ENCODE results near the gene SIPA1L3.

DNA sequence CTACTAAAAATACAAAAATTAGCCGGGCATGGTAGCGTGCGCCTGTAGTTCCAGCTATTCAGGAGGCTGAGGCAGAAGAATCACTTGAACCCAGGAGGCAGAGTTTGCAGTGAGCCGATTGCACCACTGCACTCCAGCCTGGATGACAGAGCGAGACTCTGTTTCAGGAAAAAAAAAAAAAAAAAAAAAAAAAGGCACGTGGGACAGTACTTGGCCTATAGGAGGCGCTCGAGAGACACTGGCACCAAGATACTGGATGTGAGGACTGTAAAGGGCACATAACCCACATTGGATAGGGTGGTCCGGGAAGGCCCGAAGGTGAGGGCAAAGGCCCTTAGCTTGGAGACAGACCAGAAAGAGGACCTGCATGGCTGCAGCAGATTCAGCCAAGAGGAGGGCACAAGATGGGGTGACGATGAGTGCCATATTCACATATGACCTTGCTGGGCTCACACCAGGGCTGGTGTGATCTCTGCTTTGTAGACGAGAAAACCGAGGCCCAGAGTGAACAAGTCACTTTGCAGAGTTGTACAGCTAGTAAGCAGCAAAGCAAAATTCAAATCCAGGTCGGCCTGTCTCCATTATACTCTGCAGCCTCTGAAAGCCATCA, 227.6 kb downstream of the SIPA1L3 start:
- TF ChIP-seq EWSR1 (IDR thresholded peaks at IDR 0.05; ENCODE audit: borderline replicate concordance, low read depth, partially characterized antibody) (no peak), HDAC6 (IDR thresholded peaks at IDR 0.05; ENCODE audit: low read depth, low read length) (no peak), CTCF (IDR thresholded peaks at IDR 0.05 in 2 of 3, conservative IDR thresholded peaks at IDR 0.05 in 1 of 3; ENCODE audit: insufficient read depth in 2 of 3, low read depth in 1 of 3, low read length in 3 of 3) (peak; percentile 71 to 88 (median 86)), NFIC (IDR thresholded peaks at IDR 0.05) (no peak), YY1 (IDR thresholded peaks at IDR 0.05; ENCODE audit: borderline replicate concordance in 1 of 3, control insufficient read depth in 1 of 3, extremely low read depth in 1 of 3, insufficient read depth in 3 of 3, insufficient read length in 1 of 3, insufficient replicate concordance in 2 of 3, low read depth in 1 of 3, low read length in 2 of 3) (no peak), TBP (optimal IDR thresholded peaks at IDR 0.05; ENCODE audit: low read depth, low read length) (no peak), PRPF4 (IDR thresholded peaks at IDR 0.05; ENCODE audit: insufficient read depth, low read depth, low read length, poor library complexity, severe bottlenecking) (no peak), EP300 (IDR thresholded peaks at IDR 0.05; ENCODE audit: low read length) (no peak), CREB1 (IDR thresholded peaks at IDR 0.05) (no peak), CREB1 (CRISPR knock-in tag; IDR thresholded peaks at IDR 0.05) (no peak), ESRRA (IDR thresholded peaks at IDR 0.05; ENCODE audit: borderline replicate concordance, low read depth) (no peak)
- TF ChIP-seq, protein P1, sequence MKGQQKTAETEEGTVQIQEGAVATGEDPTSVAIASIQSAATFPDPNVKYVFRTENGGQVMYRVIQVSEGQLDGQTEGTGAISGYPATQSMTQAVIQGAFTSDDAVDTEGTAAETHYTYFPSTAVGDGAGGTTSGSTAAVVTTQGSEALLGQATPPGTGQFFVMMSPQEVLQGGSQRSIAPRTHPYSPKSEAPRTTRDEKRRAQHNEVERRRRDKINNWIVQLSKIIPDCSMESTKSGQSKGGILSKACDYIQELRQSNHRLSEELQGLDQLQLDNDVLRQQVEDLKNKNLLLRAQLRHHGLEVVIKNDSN (CRISPR knock-in tag; IDR thresholded peaks at IDR 0.05), result peak; percentile 79

Measured in K562 (cell line).